ENCODE data around the gene PRKN.

GRCh38 chr6:161985876-161986423, 741.6 kb downstream of the PRKN start:
- no peak for TF ChIP-seq EP300 (IDR thresholded peaks at IDR 0.05)
- TF ChIP-seq, protein P1, sequence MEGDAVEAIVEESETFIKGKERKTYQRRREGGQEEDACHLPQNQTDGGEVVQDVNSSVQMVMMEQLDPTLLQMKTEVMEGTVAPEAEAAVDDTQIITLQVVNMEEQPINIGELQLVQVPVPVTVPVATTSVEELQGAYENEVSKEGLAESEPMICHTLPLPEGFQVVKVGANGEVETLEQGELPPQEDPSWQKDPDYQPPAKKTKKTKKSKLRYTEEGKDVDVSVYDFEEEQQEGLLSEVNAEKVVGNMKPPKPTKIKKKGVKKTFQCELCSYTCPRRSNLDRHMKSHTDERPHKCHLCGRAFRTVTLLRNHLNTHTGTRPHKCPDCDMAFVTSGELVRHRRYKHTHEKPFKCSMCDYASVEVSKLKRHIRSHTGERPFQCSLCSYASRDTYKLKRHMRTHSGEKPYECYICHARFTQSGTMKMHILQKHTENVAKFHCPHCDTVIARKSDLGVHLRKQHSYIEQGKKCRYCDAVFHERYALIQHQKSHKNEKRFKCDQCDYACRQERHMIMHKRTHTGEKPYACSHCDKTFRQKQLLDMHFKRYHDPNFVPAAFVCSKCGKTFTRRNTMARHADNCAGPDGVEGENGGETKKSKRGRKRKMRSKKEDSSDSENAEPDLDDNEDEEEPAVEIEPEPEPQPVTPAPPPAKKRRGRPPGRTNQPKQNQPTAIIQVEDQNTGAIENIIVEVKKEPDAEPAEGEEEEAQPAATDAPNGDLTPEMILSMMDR (IDR thresholded peaks at IDR 0.05) = no peak

Data from tibial nerve (tissue), 4 donors.